Measurements from ENCODE around the gene USP17L27.
"Not testable (repeated sequence)": the region's sequence is repeated elsewhere in the genome, so short reads cannot be mapped to it uniquely, and the experiment has no call there.

- TF ChIP-seq, protein P1, sequence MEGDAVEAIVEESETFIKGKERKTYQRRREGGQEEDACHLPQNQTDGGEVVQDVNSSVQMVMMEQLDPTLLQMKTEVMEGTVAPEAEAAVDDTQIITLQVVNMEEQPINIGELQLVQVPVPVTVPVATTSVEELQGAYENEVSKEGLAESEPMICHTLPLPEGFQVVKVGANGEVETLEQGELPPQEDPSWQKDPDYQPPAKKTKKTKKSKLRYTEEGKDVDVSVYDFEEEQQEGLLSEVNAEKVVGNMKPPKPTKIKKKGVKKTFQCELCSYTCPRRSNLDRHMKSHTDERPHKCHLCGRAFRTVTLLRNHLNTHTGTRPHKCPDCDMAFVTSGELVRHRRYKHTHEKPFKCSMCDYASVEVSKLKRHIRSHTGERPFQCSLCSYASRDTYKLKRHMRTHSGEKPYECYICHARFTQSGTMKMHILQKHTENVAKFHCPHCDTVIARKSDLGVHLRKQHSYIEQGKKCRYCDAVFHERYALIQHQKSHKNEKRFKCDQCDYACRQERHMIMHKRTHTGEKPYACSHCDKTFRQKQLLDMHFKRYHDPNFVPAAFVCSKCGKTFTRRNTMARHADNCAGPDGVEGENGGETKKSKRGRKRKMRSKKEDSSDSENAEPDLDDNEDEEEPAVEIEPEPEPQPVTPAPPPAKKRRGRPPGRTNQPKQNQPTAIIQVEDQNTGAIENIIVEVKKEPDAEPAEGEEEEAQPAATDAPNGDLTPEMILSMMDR (IDR thresholded peaks at IDR 0.05), result not testable (repeated sequence)
- not testable (repeated sequence) for TF ChIP-seq POLR2A (IDR thresholded peaks at IDR 0.05)
Measured at GRCh38 chr4:9324191-9324590, 19.8 kb upstream of the USP17L27 start.

Data from thyroid gland (tissue), 4 donors.